GM18517 (cell line): Measurements from ENCODE around the gene CTNS.

ENCODE experiments used
- ATAC-seq: cut with Tn5 transposase; IDR thresholded peaks from one replicate; pipeline ENCODE4 v1.9.1; 2021; ENCODE audit warnings: mild to moderate bottlenecking, moderate library complexity; ENCODE audit not compliant: unreplicated experiment

Gene CTNS

DNA sequence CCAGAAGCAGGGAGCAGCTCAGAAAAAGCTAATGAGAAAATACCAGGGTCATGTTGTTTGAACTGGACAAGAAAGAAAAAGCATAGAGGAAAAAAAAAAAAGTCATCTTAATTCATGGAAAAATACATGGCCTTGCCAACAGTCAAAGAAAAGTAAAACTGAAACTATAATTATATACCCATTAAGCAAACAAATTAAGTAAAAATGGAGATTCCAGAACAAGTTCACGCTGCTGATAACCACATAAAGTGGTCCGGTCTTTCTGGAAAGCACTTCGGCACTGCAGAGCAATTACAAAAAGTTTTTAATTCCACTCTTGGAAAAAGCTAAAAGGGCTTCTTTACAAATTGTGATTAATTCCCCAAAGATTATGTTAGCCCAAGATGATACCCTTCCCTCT is 71.8 kb downstream of the CTNS start:
- ATAC-seq: no peak

DNA sequence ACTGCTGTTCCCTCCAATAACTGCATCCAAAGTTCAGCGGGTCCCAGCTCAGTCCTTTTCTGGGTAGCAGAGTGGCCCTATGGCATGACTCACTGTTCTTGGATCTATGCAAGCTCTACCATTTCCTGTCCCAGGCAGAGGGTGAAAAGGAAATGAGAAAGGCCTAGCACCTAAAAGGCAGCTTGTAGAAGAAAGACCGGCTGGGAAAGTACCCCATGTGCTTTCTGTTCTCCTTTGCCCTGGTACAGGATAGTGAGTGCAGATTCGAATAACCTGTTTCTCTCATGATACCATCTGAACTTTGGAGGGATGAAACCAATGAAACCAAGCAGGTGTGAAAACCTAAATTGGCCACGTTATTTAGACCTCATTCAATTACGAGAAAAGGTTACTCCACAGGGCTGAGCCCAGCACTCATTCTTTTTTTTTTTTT is 74.4 kb downstream of the CTNS start:
- peak; percentile 94 for ATAC-seq
